Tibial artery (tissue), 4 donors: ENCODE results near the gene ITGA2B.

Source experiments
- DNase-seq, 2 donors: peaks; one replicate each; pipeline ENCODE4 v3.0.0-alpha.2; 2019
- H3K27ac ChIP-seq, 2 donors: fragments of 200-600 bp; sonication (generic) in 1 of 2; 1 replicate in 1 of 2; 2 replicates in 1 of 2; pipeline ENCODE4 v1.5.1; 2018 to 2019; ENCODE audit warnings: mild to moderate bottlenecking in 1 of 2
- H3K27me3 ChIP-seq, 2 donors: fragments of 200-600 bp; sonication (generic) in 1 of 2; one replicate each; pipeline versions ENCODE4 v1.5.1 to v1.6.0; 2016 to 2019
- H3K36me3 ChIP-seq, 3 donors: fragments of 200-600 bp; sonication (generic) in 2 of 3; one replicate each; pipeline ENCODE4 v1.5.1; 2016 to 2019; ENCODE audit warnings: mild to moderate bottlenecking in 2 of 3
- H3K4me1 ChIP-seq, 4 donors: fragments of 200-600 bp; sonication (generic) in 2 of 4; 1 replicate in 3 of 4; 2 replicates in 1 of 4; pipeline ENCODE4 v1.5.1; 2016 to 2019
- H3K4me3 ChIP-seq, 2 donors: fragments of 200-600 bp; sonication (generic) in 1 of 2; 1 replicate in 1 of 2; 2 replicates in 1 of 2; pipeline ENCODE4 v1.5.1; 2018 to 2019; ENCODE audit warnings: mild to moderate bottlenecking in 2 of 2
- H3K9me3 ChIP-seq, 3 donors: fragments of 200-600 bp; sonication (generic) in 1 of 3; one replicate each; pipeline ENCODE4 v1.5.1; 2016 to 2019
- CTCF ChIP-seq, 2 experiments: fragments of 200-600 bp in 1 of 2; fragments of 450-650 bp in 1 of 2; IDR thresholded peaks; one replicate each; pipeline ENCODE4 v1.5.1; 2017 to 2019; ENCODE audit warnings: antibody characterized with exemption in 2 of 2, mild to moderate bottlenecking in 1 of 2, moderate library complexity in 1 of 2
- intact Hi-C: fragments of 100-400 bp; cut with DNase I; formaldehyde crosslinking; loops from one replicate; pipeline ENCODE4 v1.15.0; 2023; ENCODE audit warnings: low total_unique reads

ITGA2B gene

GRCh38 chr17:44359458-44360143 is 29.8 kb downstream of the ITGA2B start:
- Histone ChIP-seq H3K27me3 (peaks cover 0 to 35% of the 10 kb centered on the region in 2 donors), H3K4me3 (no peak overlapping the region), H3K27ac (no peak overlapping the region), H3K36me3 (no peaks in the 10 kb centered on the region), H3K9me3 (no peaks in the 10 kb centered on the region), H3K4me1 (peaks cover 0 to 20% (median 16%) of the 10 kb centered on the region in 4 donors)
- intact Hi-C loops: no loop called here
- no peak for TF ChIP-seq CTCF (IDR thresholded peaks at IDR 0.05)
- peak in 1 of 2 donors; percentile 57 for DNase-seq

- intact Hi-C loops: no loop called here
- Histone ChIP-seq H3K4me1 (peaks cover 0 to 17% (median 14%) of the 10 kb centered on the region in 4 donors), H3K9me3 (no peaks in the 10 kb centered on the region), H3K4me3 (no peak overlapping the region), H3K27ac (no peak overlapping the region), H3K36me3 (no peaks in the 10 kb centered on the region), H3K27me3 (peaks cover 0 to 32% of the 10 kb centered on the region in 2 donors)
- no peak for TF ChIP-seq CTCF (IDR thresholded peaks at IDR 0.05)
- DNase-seq: no peak
These were observed 30.4 kb downstream of the ITGA2B start for GRCh38 chr17:44359006-44359405.

- Histone ChIP-seq H3K4me1 (peaks cover 0 to 12% (median 11%) of the 10 kb centered on the region in 4 donors), H3K4me3 (no peak overlapping the region), H3K36me3 (peaks cover 0 to 3% (median 2%) of the 10 kb centered on the region in 3 donors), H3K9me3 (no peaks in the 10 kb centered on the region), H3K27me3 (peaks cover 0 to 25% of the 10 kb centered on the region in 2 donors), H3K27ac (no peak overlapping the region)
- no peak for TF ChIP-seq CTCF (IDR thresholded peaks at IDR 0.05)
- intact Hi-C loops: no loop called here
- DNase-seq: no peak
These were observed 31.4 kb downstream of the ITGA2B start for GRCh38 chr17:44358066-44358465.

- H3K4me1 ChIP-seq: peaks cover 0 to 5% (median 4%) of the 10 kb centered on the region in 4 donors
- H3K9me3 ChIP-seq: no peaks in the 10 kb centered on the region
- intact Hi-C loops: no loop called here
- H3K36me3 ChIP-seq: peaks cover 9 to 22% (median 20%) of the 10 kb centered on the region in 3 donors
- H3K27ac ChIP-seq: no peak overlapping the region
- TF ChIP-seq CTCF (IDR thresholded peaks at IDR 0.05): no peak
- H3K4me3 ChIP-seq: no peak overlapping the region
- DNase-seq: no peak
- H3K27me3 ChIP-seq: peaks cover 0 to 8% of the 10 kb centered on the region in 2 donors
These were observed 33.2 kb downstream of the ITGA2B start for GRCh38 chr17:44356241-44356640.

- no peaks in the 10 kb centered on the region for H3K9me3 ChIP-seq
- no peak for TF ChIP-seq CTCF (IDR thresholded peaks at IDR 0.05)
- no peak overlapping the region for H3K27ac ChIP-seq
- intact Hi-C loops: no loop called here
- no peak overlapping the region for H3K4me3 ChIP-seq
- H3K4me1 ChIP-seq: peaks cover 0 to 5% (median 4%) of the 10 kb centered on the region in 4 donors
- H3K27me3 ChIP-seq: peaks cover 0 to 4% of the 10 kb centered on the region in 2 donors
- H3K36me3 ChIP-seq: peaks cover 15 to 27% (median 25%) of the 10 kb centered on the region in 3 donors
- DNase-seq: no peak
These were observed 33.8 kb downstream of the ITGA2B start for GRCh38 chr17:44355642-44356099.
